Activated naive CD8-positive, alpha-beta T cell treated with anti-CD3 and anti-CD28 coated beads for 36 hours (primary cell): ENCODE data around the gene PLD5. TPM values are rescaled to one million over a fixed set of nuclear protein-coding genes. Genes with fewer than 3 reads are reported as not detected.
"Not testable (repeated sequence)": the region's sequence is repeated elsewhere in the genome, so short reads cannot be mapped to it uniquely, and the experiment has no call there.

Source experiments
- DNase-seq: peaks from one replicate; pipeline ENCODE4 v3.0.0; 2021
- H3K27ac Mint-ChIP-seq: one replicate; pipeline ENCODE4 v1.8.0; 2022; ENCODE audit warnings: mild to moderate bottlenecking, moderate library complexity, mixed read lengths
- H3K27me3 Mint-ChIP-seq: one replicate; pipeline ENCODE4 v1.8.0; 2022; ENCODE audit warnings: mild to moderate bottlenecking, mixed read lengths
- H3K36me3 Mint-ChIP-seq: one replicate; pipeline ENCODE4 v1.8.0; 2021; ENCODE audit warnings: mild to moderate bottlenecking, mixed read lengths
- H3K4me1 Mint-ChIP-seq: one replicate; pipeline ENCODE4 v1.8.0; 2021; ENCODE audit warnings: mixed read lengths
- H3K4me3 Mint-ChIP-seq: one replicate; pipeline ENCODE4 v1.8.0; 2022; ENCODE audit warnings: mild to moderate bottlenecking, moderate library complexity, mixed read lengths
- H3K9me3 Mint-ChIP-seq: one replicate; pipeline ENCODE4 v1.8.0; 2022; ENCODE audit warnings: mixed read lengths
- total RNA-seq, 2 experiments: library from RNA; stranded (reverse); gene quantifications; one replicate each; pipeline ENCODE4 v1.2.3, GENCODE V29; 2021

The PLD5 gene
- total RNA-seq, 2 experiments from 2014 or later: not detected

- H3K4me3 Mint-ChIP-seq: no peak overlapping the region
- no peaks in the 10 kb centered on the region for H3K36me3 Mint-ChIP-seq
- no peaks in the 10 kb centered on the region for H3K4me1 Mint-ChIP-seq
- no peak overlapping the region for H3K27ac Mint-ChIP-seq
- H3K27me3 Mint-ChIP-seq: no peaks in the 10 kb centered on the region
- H3K9me3 Mint-ChIP-seq: no peaks in the 10 kb centered on the region
- no peak for DNase-seq
Observed at GRCh38 chr1:242093116-242093515, 431.4 kb downstream of the PLD5 start.

GRCh38 chr1:242089911-242090310 is 434.6 kb downstream of the PLD5 start:
- no peak for DNase-seq
- no peaks in the 10 kb centered on the region for H3K36me3 Mint-ChIP-seq
- no peaks in the 10 kb centered on the region for H3K9me3 Mint-ChIP-seq
- no peak overlapping the region for H3K4me3 Mint-ChIP-seq
- no peak overlapping the region for H3K27ac Mint-ChIP-seq
- no peaks in the 10 kb centered on the region for H3K4me1 Mint-ChIP-seq
- peaks cover 10% of the 10 kb centered on the region for H3K27me3 Mint-ChIP-seq

GRCh38 chr1:242088875-242089274 is 435.6 kb downstream of the PLD5 start:
- Mint-ChIP-seq H3K36me3 (no peaks in the 10 kb centered on the region), H3K27ac (no peak overlapping the region), H3K27me3 (peaks cover 10% of the 10 kb centered on the region), H3K4me1 (no peaks in the 10 kb centered on the region), H3K9me3 (no peaks in the 10 kb centered on the region), H3K4me3 (no peak overlapping the region)
- DNase-seq: no peak

- no peaks in the 10 kb centered on the region for H3K4me1 Mint-ChIP-seq
- no peak overlapping the region for H3K4me3 Mint-ChIP-seq
Observed at GRCh38 chr1:242086706-242087105, 437.8 kb downstream of the PLD5 start.

GRCh38 chr1:242086093-242086492 is 438.4 kb downstream of the PLD5 start:
- DNase-seq: no peak
- Mint-ChIP-seq H3K9me3 (no peaks in the 10 kb centered on the region), H3K27me3 (peaks cover 16% of the 10 kb centered on the region), H3K36me3 (no peaks in the 10 kb centered on the region), H3K4me1 (no peaks in the 10 kb centered on the region), H3K27ac (no peak overlapping the region), H3K4me3 (no peak overlapping the region)

More at GRCh38 chr1:242086706-242087105, 437.8 kb downstream of the PLD5 start:
- Mint-ChIP-seq H3K27ac (no peak overlapping the region), H3K9me3 (no peaks in the 10 kb centered on the region), H3K27me3 (peaks cover 16% of the 10 kb centered on the region), H3K36me3 (no peaks in the 10 kb centered on the region)
- DNase-seq: no peak

GRCh38 chr1:242083742-242084141 is 440.8 kb downstream of the PLD5 start:
- DNase-seq: no peak
- Mint-ChIP-seq H3K27me3 (peaks cover 16% of the 10 kb centered on the region), H3K9me3 (no peaks in the 10 kb centered on the region), H3K27ac (no peak overlapping the region), H3K4me3 (no peak overlapping the region), H3K36me3 (no peaks in the 10 kb centered on the region), H3K4me1 (no peaks in the 10 kb centered on the region)

- no peak overlapping the region for H3K27ac Mint-ChIP-seq
- H3K27me3 Mint-ChIP-seq: peaks cover 16% of the 10 kb centered on the region
- no peaks in the 10 kb centered on the region for H3K9me3 Mint-ChIP-seq
- no peak overlapping the region for H3K4me3 Mint-ChIP-seq
- no peaks in the 10 kb centered on the region for H3K36me3 Mint-ChIP-seq
- no peak for DNase-seq
- no peaks in the 10 kb centered on the region for H3K4me1 Mint-ChIP-seq
Observed at GRCh38 chr1:242081446-242081845, 443.1 kb downstream of the PLD5 start.

- DNase-seq: no peak
- no peak overlapping the region for H3K27ac Mint-ChIP-seq
- no peaks in the 10 kb centered on the region for H3K4me1 Mint-ChIP-seq
- no peaks in the 10 kb centered on the region for H3K36me3 Mint-ChIP-seq
- H3K27me3 Mint-ChIP-seq: peaks cover 3% of the 10 kb centered on the region
- H3K4me3 Mint-ChIP-seq: no peak overlapping the region
- H3K9me3 Mint-ChIP-seq: no peaks in the 10 kb centered on the region
Observed at GRCh38 chr1:242065813-242066212, 458.7 kb downstream of the PLD5 start.

- no peaks in the 10 kb centered on the region for H3K4me1 Mint-ChIP-seq
- H3K27me3 Mint-ChIP-seq: peaks cover 3% of the 10 kb centered on the region
- H3K9me3 Mint-ChIP-seq: no peaks in the 10 kb centered on the region
- no peak overlapping the region for H3K4me3 Mint-ChIP-seq
- DNase-seq: no peak
- H3K36me3 Mint-ChIP-seq: no peaks in the 10 kb centered on the region
- H3K27ac Mint-ChIP-seq: no peak overlapping the region
Observed at GRCh38 chr1:242062271-242062670, 462.2 kb downstream of the PLD5 start.

GRCh38 chr1:242059976-242060375 is 464.5 kb downstream of the PLD5 start:
- H3K9me3 Mint-ChIP-seq: no peaks in the 10 kb centered on the region
- H3K27me3 Mint-ChIP-seq: peaks cover 5% of the 10 kb centered on the region
- H3K36me3 Mint-ChIP-seq: no peaks in the 10 kb centered on the region
- H3K4me3 Mint-ChIP-seq: no peak overlapping the region
- no peak for DNase-seq
- H3K27ac Mint-ChIP-seq: no peak overlapping the region
- no peaks in the 10 kb centered on the region for H3K4me1 Mint-ChIP-seq

- H3K27ac Mint-ChIP-seq, H3K4me1 Mint-ChIP-seq, H3K36me3 Mint-ChIP-seq, DNase-seq, H3K9me3 Mint-ChIP-seq, H3K4me3 Mint-ChIP-seq, H3K27me3 Mint-ChIP-seq: not testable (repeated sequence)
Observed at GRCh38 chr1:242058582-242058981, 465.9 kb downstream of the PLD5 start.

GRCh38 chr1:242058181-242058580 is 466.3 kb downstream of the PLD5 start:
- not testable (repeated sequence) for H3K4me1 Mint-ChIP-seq, H3K4me3 Mint-ChIP-seq, H3K27me3 Mint-ChIP-seq, H3K27ac Mint-ChIP-seq, DNase-seq, H3K36me3 Mint-ChIP-seq, H3K9me3 Mint-ChIP-seq

GRCh38 chr1:242057745-242058115 is 466.8 kb downstream of the PLD5 start:
- no peaks in the 10 kb centered on the region for H3K9me3 Mint-ChIP-seq
- H3K4me3 Mint-ChIP-seq: no peak overlapping the region
- no peaks in the 10 kb centered on the region for H3K36me3 Mint-ChIP-seq
- H3K4me1 Mint-ChIP-seq: no peaks in the 10 kb centered on the region
- H3K27me3 Mint-ChIP-seq: peaks cover 6% of the 10 kb centered on the region
- no peak for DNase-seq
- H3K27ac Mint-ChIP-seq: no peak overlapping the region

GRCh38 chr1:242056988-242057744 is 467.3 kb downstream of the PLD5 start:
- no peaks in the 10 kb centered on the region for H3K9me3 Mint-ChIP-seq
- H3K27me3 Mint-ChIP-seq: peaks cover 11% of the 10 kb centered on the region
- no peaks in the 10 kb centered on the region for H3K36me3 Mint-ChIP-seq
- H3K4me3 Mint-ChIP-seq: no peak overlapping the region
- H3K4me1 Mint-ChIP-seq: no peaks in the 10 kb centered on the region
- H3K27ac Mint-ChIP-seq: no peak overlapping the region
- DNase-seq: no peak

GRCh38 chr1:242055749-242056320 is 468.7 kb downstream of the PLD5 start:
- no peak overlapping the region for H3K27ac Mint-ChIP-seq

GRCh38 chr1:242043165-242043564 is 481.3 kb downstream of the PLD5 start:
- H3K27ac Mint-ChIP-seq: no peak overlapping the region
- no peak overlapping the region for H3K4me3 Mint-ChIP-seq
- H3K9me3 Mint-ChIP-seq: peaks cover 2% of the 10 kb centered on the region
- H3K36me3 Mint-ChIP-seq: no peaks in the 10 kb centered on the region
- no peaks in the 10 kb centered on the region for H3K4me1 Mint-ChIP-seq
- DNase-seq: no peak
- peaks cover 2% of the 10 kb centered on the region for H3K27me3 Mint-ChIP-seq

More at GRCh38 chr1:242055749-242056320, 468.7 kb downstream of the PLD5 start:
- Mint-ChIP-seq H3K4me3 (no peak overlapping the region), H3K27me3 (peaks cover 14% of the 10 kb centered on the region), H3K9me3 (no peaks in the 10 kb centered on the region), H3K36me3 (no peaks in the 10 kb centered on the region), H3K4me1 (no peaks in the 10 kb centered on the region)
- DNase-seq: no peak
